SK-N-SH treated with all-trans-retinoic acid at 6 μM for 48 hours (cell line): ENCODE measurements around the gene SLC25A52.
"Not testable (repeated sequence)": the region's sequence is repeated elsewhere in the genome, so short reads cannot be mapped to it uniquely, and the experiment has no call there.

ENCODE experiments used
- ATAC-seq: fragments of 200-7000 bp; cut with Tn5 transposase; 3 replicates; pipeline ENCODE4 v1.9.1; 2020; ENCODE audit warnings: mild to moderate bottlenecking, moderate library complexity
- CSRNP3 ChIP-seq: fragments of 250-450 bp; sonication (Bioruptor Pico); IDR thresholded peaks from 2 replicates; pipeline ENCODE4 v1.5.1; 2021; ENCODE audit warnings: mild to moderate bottlenecking, moderate library complexity
- ESRRG ChIP-seq: fragments of 250-450 bp; sonication (Bioruptor Pico); IDR thresholded peaks from 2 replicates; pipeline ENCODE4 v1.6.1; 2021; ENCODE audit warnings: mild to moderate bottlenecking
- ISL1 ChIP-seq: fragments of 250-450 bp; sonication (Bioruptor Pico); IDR thresholded peaks from 2 replicates; pipeline ENCODE4 v2.1.2; 2022; ENCODE audit warnings: mild to moderate bottlenecking, moderate library complexity
- OSR1 ChIP-seq: fragments of 250-450 bp; sonication (Bioruptor Pico); IDR thresholded peaks from 2 replicates; pipeline ENCODE4 v1.8.0; 2022; ENCODE audit warnings: moderate library complexity, mild to moderate bottlenecking, inconsistent platforms
- PATZ1 ChIP-seq: fragments of 250-450 bp; sonication (Bioruptor Pico); IDR thresholded peaks from 2 replicates; pipeline ENCODE4 v1.8.0; 2020; ENCODE audit warnings: mild to moderate bottlenecking, moderate library complexity, borderline replicate concordance
- POU6F1 ChIP-seq: fragments of 250-450 bp; sonication (Bioruptor Pico); IDR thresholded peaks from 2 replicates; pipeline ENCODE4 v1.8.0; 2021; ENCODE audit warnings: low read depth, mild to moderate bottlenecking, moderate library complexity, borderline replicate concordance
- PPARA ChIP-seq: fragments of 250-450 bp; sonication (Bioruptor Pico); IDR thresholded peaks from 2 replicates; pipeline ENCODE4 v1.5.0; 2020; ENCODE audit warnings: mild to moderate bottlenecking, borderline replicate concordance
- RARB ChIP-seq: fragments of 250-450 bp; sonication (Bioruptor Pico); IDR thresholded peaks from 2 replicates; pipeline ENCODE4 v1.8.0; 2021; ENCODE audit warnings: mild to moderate bottlenecking, moderate library complexity
- TCF4 ChIP-seq: fragments of 250-450 bp; sonication (Bioruptor Pico); IDR thresholded peaks from 2 replicates; pipeline ENCODE4 v1.8.0; 2021; ENCODE audit warnings: mild to moderate bottlenecking, moderate library complexity, borderline replicate concordance
- TSHZ2 ChIP-seq: fragments of 250-450 bp; sonication (Bioruptor Pico); IDR thresholded peaks from 2 replicates; pipeline ENCODE4 v1.5.0; 2020; ENCODE audit warnings: mild to moderate bottlenecking, moderate library complexity
- ZFP3 ChIP-seq: fragments of 250-450 bp; sonication (Bioruptor Pico); IDR thresholded peaks from 2 replicates; pipeline ENCODE4 v1.5.0; 2020; ENCODE audit warnings: mild to moderate bottlenecking, moderate library complexity
- ZFP30 ChIP-seq: fragments of 450-650 bp; formaldehyde crosslinking; IDR thresholded peaks from 2 replicates; pipeline ENCODE4 v1.5.0; 2022; ENCODE audit warnings: mild to moderate bottlenecking, moderate library complexity
- ZNF565 ChIP-seq: fragments of 450-650 bp; formaldehyde crosslinking; conservative IDR thresholded peaks from 2 replicates; pipeline ENCODE4 v1.5.0; 2020; ENCODE audit warnings: low read depth, mild to moderate bottlenecking, moderate library complexity
- ZNF70 ChIP-seq: fragments of 450-650 bp; formaldehyde crosslinking; IDR thresholded peaks from 2 replicates; pipeline ENCODE4 v1.5.0; 2020; ENCODE audit warnings: mild to moderate bottlenecking, moderate library complexity

The SLC25A52 gene

GRCh38 chr18:31760695-31761094 is at the start of gene SLC25A52:
Gene SLC25A52 (minus strand): TSS chr18:31760880. CDS start chr18:31760661, 219 bp downstream.
- no peak for ATAC-seq
- TF ChIP-seq TSHZ2 (CRISPR knock-in tag) = no peak
- no peak for TF ChIP-seq ESRRG (CRISPR knock-in tag)
- no peak for TF ChIP-seq ZNF565 (CRISPR knock-in tag)
- no peak for TF ChIP-seq TCF4 (CRISPR knock-in tag)
- TF ChIP-seq POU6F1 (CRISPR knock-in tag) = no peak
- TF ChIP-seq ZNF70 (CRISPR knock-in tag) = no peak
- no peak for TF ChIP-seq PPARA
- no peak for TF ChIP-seq ZFP3 (CRISPR knock-in tag)
- no peak for TF ChIP-seq RARB
- no peak for TF ChIP-seq PATZ1 (CRISPR knock-in tag)
- no peak for TF ChIP-seq ISL1 (CRISPR knock-in tag)
- no peak for TF ChIP-seq OSR1 (CRISPR knock-in tag)

- not testable (repeated sequence) for ATAC-seq
These were observed 48.4 kb upstream of the SLC25A52 start for GRCh38 chr18:31809049-31809448.

- no peak for ATAC-seq
- TF ChIP-seq ZNF70 (CRISPR knock-in tag) (no peak), ZNF565 (CRISPR knock-in tag) (no peak), ZFP30 (CRISPR knock-in tag) (no peak), POU6F1 (CRISPR knock-in tag) (no peak)
These were observed 40.4 kb upstream of the SLC25A52 start for GRCh38 chr18:31801078-31801477.

GRCh38 chr18:31799257-31799656 is 38.6 kb upstream of the SLC25A52 start:
- ATAC-seq = not testable (repeated sequence)

- ATAC-seq = no peak
- TF ChIP-seq TCF4 (CRISPR knock-in tag) (no peak), POU6F1 (CRISPR knock-in tag) (no peak), CSRNP3 (CRISPR knock-in tag) (no peak), ESRRG (CRISPR knock-in tag) (no peak), PPARA (no peak), PATZ1 (CRISPR knock-in tag) (no peak), TSHZ2 (CRISPR knock-in tag) (no peak)
These were observed 37.7 kb upstream of the SLC25A52 start for GRCh38 chr18:31798399-31798798.
